B cell (primary cell): Measurements from ENCODE around the gene SRRM2. TPM values are rescaled to one million over a fixed set of nuclear protein-coding genes. Genes with fewer than 3 reads are reported as not detected.

Experiments used
- ATAC-seq: fragments of 200-7000 bp; cut with Tn5 transposase; one replicate; pipeline ENCODE4 v1.10.0; 2021; ENCODE audit warnings: low read depth, mild to moderate bottlenecking, moderate number of reproducible peaks, moderate library complexity
- CTCF ChIA-PET: fragments of 350-600 bp; sonication (Branson Sonifier 250); formaldehyde crosslinking; loops from one replicate; lab custom pipeline; 2021; ENCODE audit warnings: antibody characterized with exemption, inconsistent platforms; lab: Charles Lee
- POLR2A ChIA-PET: fragments of 350-600 bp; sonication (Branson Sonifier 250); formaldehyde crosslinking; loops from one replicate; lab custom pipeline; 2021; ENCODE audit warnings: antibody characterized with exemption; lab: Charles Lee
- DNase-seq: peaks from one replicate; pipeline ENCODE4 v3.0.0; 2013
- H2AFZ ChIP-seq: 2 replicates; pipeline ENCODE4 v1.6.1; 2012; ENCODE audit warnings: mild to moderate bottlenecking, low read depth, low read length; ENCODE audit not compliant: insufficient read depth, poor library complexity, severe bottlenecking
- H3K27ac ChIP-seq, 2 donors: 1 replicate in 1 of 2; 2 replicates in 1 of 2; pipeline ENCODE4 v1.5.1; 2012 to 2013; ENCODE audit warnings: low read length in 2 of 2, mild to moderate bottlenecking in 2 of 2, moderate library complexity in 1 of 2
- H3K27me3 ChIP-seq, 4 experiments: fragments of 200-600 bp in 1 of 4; sonication (generic) in 1 of 4; replicated peaks in 1 of 4; 1 replicate in 2 of 4; 2 replicates in 2 of 4; pipeline versions ENCODE4 v1.6.1 to v1.7.0; 2013 to 2016; ENCODE audit warnings: low read length in 3 of 4, mild to moderate bottlenecking in 2 of 4, mixed read lengths in 1 of 4, moderate library complexity in 1 of 4; ENCODE audit not compliant: insufficient read depth in 4 of 4, control insufficient read depth in 3 of 4; ENCODE audit errors: control extremely low read depth in 1 of 4
- H3K36me3 ChIP-seq, 2 experiments: replicated peaks in 1 of 2; 1 replicate in 1 of 2; 2 replicates in 1 of 2; pipeline versions ENCODE4 v1.6.1 to v1.7.1; 2013; ENCODE audit warnings: low read length in 1 of 2; ENCODE audit not compliant: insufficient read depth in 2 of 2, control insufficient read depth in 1 of 2; ENCODE audit errors: control extremely low read depth in 1 of 2, extremely low read depth in 1 of 2
- H3K4me1 ChIP-seq, 2 donors: fragments of 200-600 bp in 1 of 2; sonication (generic) in 1 of 2; 1 replicate in 1 of 2; 2 replicates in 1 of 2; pipeline versions ENCODE4 v1.5.1 to v1.6.1; 2013 to 2017; ENCODE audit warnings: low read length in 2 of 2; ENCODE audit not compliant: control insufficient read depth in 2 of 2, insufficient read depth in 2 of 2
- H3K4me2 ChIP-seq: replicated peaks from 2 replicates; pipeline ENCODE3; 2012; ENCODE audit warnings: mild to moderate bottlenecking, low read depth, low read length; ENCODE audit not compliant: poor library complexity, severe bottlenecking
- H3K4me3 ChIP-seq, 5 experiments: fragments of 200-600 bp in 1 of 5; sonication (generic) in 1 of 5; 1 replicate in 3 of 5; 2 replicates in 2 of 5; pipeline versions ENCODE4 v1.5.1 to v1.7.0; 2011 to 2016; ENCODE audit warnings: low read length in 4 of 5, mild to moderate bottlenecking in 4 of 5, low read depth in 2 of 5, control low read depth in 1 of 5, moderate library complexity in 1 of 5; ENCODE audit not compliant: insufficient read depth in 1 of 5; ENCODE audit errors: control extremely low read depth in 1 of 5, extremely low read depth in 1 of 5
- H3K79me2 ChIP-seq: fragments of 200-600 bp; sonication (generic); one replicate; pipeline ENCODE4 v1.6.0; 2016; ENCODE audit warnings: low read length; ENCODE audit not compliant: control insufficient read depth, insufficient read depth
- H3K9ac ChIP-seq: fragments of 200-600 bp; sonication (generic); 2 replicates; pipeline ENCODE4 v1.6.1; 2017; ENCODE audit warnings: mild to moderate bottlenecking, low read length, moderate library complexity
- H3K9me3 ChIP-seq, 3 donors: one replicate each; pipeline versions ENCODE4 v1.6.1 to v1.7.1; 2013; ENCODE audit warnings: low read length in 2 of 3; ENCODE audit not compliant: control insufficient read depth in 2 of 3, insufficient read depth in 1 of 3; ENCODE audit errors: control extremely low read depth in 1 of 3
- H4K20me1 ChIP-seq: 2 replicates; pipeline ENCODE4 v1.6.0; 2012; ENCODE audit warnings: mild to moderate bottlenecking, low read length; ENCODE audit not compliant: insufficient read depth, control insufficient read depth, poor library complexity, severe bottlenecking
- H3K27ac Mint-ChIP-seq: one replicate; pipeline ENCODE4 v1.8.0; 2021; ENCODE audit warnings: mixed read lengths
- H3K27me3 Mint-ChIP-seq: one replicate; pipeline ENCODE4 v1.8.0; 2021; ENCODE audit warnings: mixed read lengths
- H3K4me1 Mint-ChIP-seq: one replicate; pipeline ENCODE4 v1.8.0; 2021; ENCODE audit warnings: mixed read lengths
- H3K4me3 Mint-ChIP-seq: one replicate; pipeline ENCODE4 v1.8.0; 2021; ENCODE audit warnings: mixed read lengths
- H3K9me3 Mint-ChIP-seq: one replicate; pipeline ENCODE4 v1.8.0; 2022; ENCODE audit warnings: mixed read lengths; ENCODE audit not compliant: insufficient read depth
- EZH2 ChIP-seq: IDR thresholded peaks from 2 replicates; pipeline ENCODE4 v1.6.1; 2012; ENCODE audit warnings: borderline replicate concordance, low read depth, mild to moderate bottlenecking, moderate library complexity, low read length; ENCODE audit not compliant: insufficient read depth, poor library complexity, severe bottlenecking
- WGBS: methylation state at CpG from one replicate; pipeline ENCODE4 v1.1.5; 2013; ENCODE audit warnings: missing lambda C conversion rate; ENCODE audit not compliant: insufficient coverage; 5-methylcytosine and 5-hydroxymethylcytosine counted together
- intact Hi-C: fragments of 100-400 bp; cut with micrococcal nuclease; formaldehyde crosslinking; loops from one replicate; pipeline ENCODE4 v1.10.0; 2022
- polyA plus RNA-seq: library from polyadenylated mRNA; depleted of rRNA; stranded (reverse); fragments of >200 nt; gene quantifications from 2 replicates; pipeline ENCODE4 v1.2.3, GENCODE V29; 2012
- total RNA-seq, 2 donors: library from RNA; stranded (reverse); fragments of 120-200 nt in 1 of 2; gene quantifications; 1 replicate in 1 of 2; 2 replicates in 1 of 2; pipeline versions ENCODE4 v1.2.3 to v1.2.4, GENCODE V29; 2013 to 2022
- TF ChIP-seq, protein P1 (sequence below): fragments of 200-600 bp; IDR thresholded peaks from one replicate; pipeline ENCODE4 v1.8.0; 2022; ENCODE audit warnings: antibody characterized with exemption, mild to moderate bottlenecking

The SRRM2 gene
- total and polyA plus RNA-seq, 2 donors (not counting 1 experiment from before 2014, with no cell fraction given) = 1,485 to 1,879 TPM

DNA sequence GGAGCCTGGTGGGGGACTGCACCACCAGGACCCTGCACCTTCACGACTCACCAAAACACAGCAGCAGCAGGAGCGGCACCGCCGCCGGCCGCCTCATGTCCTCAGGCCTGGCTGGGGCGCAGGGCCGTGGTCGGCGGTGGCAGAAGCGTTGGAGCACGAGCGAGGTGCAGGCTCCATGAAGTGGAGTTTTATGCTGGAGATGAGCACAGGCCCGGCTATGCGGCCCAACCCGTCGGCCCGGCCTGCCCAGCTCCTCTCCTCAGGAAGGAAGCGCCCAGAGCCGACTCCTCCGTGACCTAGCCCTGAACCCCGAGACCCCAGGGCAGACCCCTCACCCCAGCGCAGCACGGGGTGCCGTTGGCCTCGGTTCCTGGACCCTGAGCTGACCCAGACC is 32.4 kb upstream of the SRRM2 start, which contains the start of gene PRSS27:
TSS of gene PRSS27 (minus strand) at position 161 of the 394 bp plus-strand sequence. CDS start at position 97, 64 bp downstream.
- peaks cover 8% of the 10 kb centered on the region for H3K27me3 Mint-ChIP-seq

More for the DNA sequence above, 32.4 kb upstream of the SRRM2 start, which contains the start of gene PRSS27:
- peaks cover 2% of the 10 kb centered on the region for H4K20me1 ChIP-seq
- H3K9me3 ChIP-seq = no peaks in the 10 kb centered on the region
- peak within 1 kb of the TSS; percentile 12 to 67 for H3K27ac ChIP-seq
- Mint-ChIP-seq H3K9me3 (no peaks in the 10 kb centered on the region), H3K4me3 (peak within 1 kb of the TSS; percentile 83), H3K4me1 (peaks cover 7% of the 10 kb centered on the region), H3K27ac (peak within 1 kb of the TSS; percentile 82)
- peak within 1 kb of the TSS; percentile 91 for H2AFZ ChIP-seq
- 93% methylated on average over 19 of the region's 26 CpGs for WGBS
- ATAC-seq (no peak), DNase-seq (no peak)
- H3K27me3 ChIP-seq = peaks cover 0 to 8% (median 2%) of the 10 kb centered on the region in 4 experiments
- TF ChIP-seq EZH2 = no peak
- TF ChIP-seq, protein P1, sequence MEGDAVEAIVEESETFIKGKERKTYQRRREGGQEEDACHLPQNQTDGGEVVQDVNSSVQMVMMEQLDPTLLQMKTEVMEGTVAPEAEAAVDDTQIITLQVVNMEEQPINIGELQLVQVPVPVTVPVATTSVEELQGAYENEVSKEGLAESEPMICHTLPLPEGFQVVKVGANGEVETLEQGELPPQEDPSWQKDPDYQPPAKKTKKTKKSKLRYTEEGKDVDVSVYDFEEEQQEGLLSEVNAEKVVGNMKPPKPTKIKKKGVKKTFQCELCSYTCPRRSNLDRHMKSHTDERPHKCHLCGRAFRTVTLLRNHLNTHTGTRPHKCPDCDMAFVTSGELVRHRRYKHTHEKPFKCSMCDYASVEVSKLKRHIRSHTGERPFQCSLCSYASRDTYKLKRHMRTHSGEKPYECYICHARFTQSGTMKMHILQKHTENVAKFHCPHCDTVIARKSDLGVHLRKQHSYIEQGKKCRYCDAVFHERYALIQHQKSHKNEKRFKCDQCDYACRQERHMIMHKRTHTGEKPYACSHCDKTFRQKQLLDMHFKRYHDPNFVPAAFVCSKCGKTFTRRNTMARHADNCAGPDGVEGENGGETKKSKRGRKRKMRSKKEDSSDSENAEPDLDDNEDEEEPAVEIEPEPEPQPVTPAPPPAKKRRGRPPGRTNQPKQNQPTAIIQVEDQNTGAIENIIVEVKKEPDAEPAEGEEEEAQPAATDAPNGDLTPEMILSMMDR = no peak
- peak within 1 kb of the TSS; percentile 69 for H3K9ac ChIP-seq
- intact Hi-C loops = loop anchor here (2.0 kb wide), 1 partner anchor 57 kb away; the partner anchor contains the start of gene ELOB
- H3K36me3 ChIP-seq = no peaks in the 10 kb centered on the region
- ChIA-PET POLR2A (interaction anchor here (0.7 to 1.2 kb wide), 3 partner anchors 28 to 58 kb away, joined by 3 read pairs; no protein-coding TSS in a partner anchor), CTCF (no interaction called here)
- H3K4me3 ChIP-seq = peak within 1 kb of the TSS in 4 of 5 experiments; percentile 49 to 70 (median 65)
- H3K79me2 ChIP-seq = no peaks in the 10 kb centered on the region
- peak within 1 kb of the TSS; percentile 86 for H3K4me2 ChIP-seq
- H3K4me1 ChIP-seq = peaks cover 7 to 22% of the 10 kb centered on the region in 2 donors
